Measurements from ENCODE around the gene DNAH2. TPM values are rescaled to one million over a fixed set of nuclear protein-coding genes. Genes with fewer than 3 reads are reported as not detected.

Gene DNAH2
- total RNA-seq, 4 donors from 2014 or later: 0.08 to 0.31 TPM; not detected in 2

DNA sequence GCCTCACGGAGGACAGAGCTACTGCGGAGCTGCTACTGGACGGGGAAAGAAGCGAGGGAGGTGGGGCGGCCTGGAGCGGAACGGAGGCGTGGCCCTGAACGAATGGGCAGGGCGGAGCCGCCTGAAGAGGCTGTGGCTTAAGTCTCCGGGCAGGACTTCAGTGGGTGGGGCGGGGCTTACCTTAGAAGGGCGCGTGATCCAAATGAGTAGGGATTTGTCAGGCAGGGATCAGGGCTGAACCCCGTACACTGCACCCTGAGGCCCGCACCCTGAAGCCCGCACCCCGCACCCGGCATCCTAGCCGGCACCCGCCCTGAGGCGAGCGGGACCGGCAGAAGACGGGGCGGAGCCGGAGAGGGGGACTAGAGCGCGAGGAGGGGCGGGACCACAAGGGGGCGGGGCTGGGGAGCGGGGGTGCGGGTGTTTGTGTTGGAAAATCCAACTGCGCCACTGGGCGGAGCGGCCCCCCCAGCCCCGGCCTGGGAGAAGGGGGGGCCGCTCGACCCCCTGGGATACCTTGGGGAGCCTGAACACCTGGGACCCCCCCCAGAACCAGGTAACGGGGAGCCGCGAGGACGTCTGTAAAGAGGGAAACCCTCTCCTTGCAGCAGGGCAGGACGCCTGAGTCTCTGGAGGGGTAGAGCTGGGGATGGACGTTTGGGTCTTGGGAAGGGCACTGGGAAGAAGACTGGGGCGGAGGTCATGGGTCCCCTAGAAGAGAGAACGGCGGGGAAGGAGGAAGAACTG, 116.4 kb downstream of the DNAH2 start, which contains the start of gene KDM6B:
Gene KDM6B (plus strand): TSS at position 423 of the 747 bp plus-strand sequence. CDS start 11,338 bp downstream, outside the sequence.
- peaks cover 6 to 43% (median 35%) of the 10 kb centered on the region in 3 donors for H3K4me1 ChIP-seq
- H3K36me3 ChIP-seq: no peaks in the 10 kb centered on the region
- TF ChIP-seq EP300 (IDR thresholded peaks at IDR 0.05) (no peak), POLR2A (IDR thresholded peaks at IDR 0.05) (peak; percentile 16 to 59), POLR2AphosphoS5 (IDR thresholded peaks at IDR 0.05) (peak; percentile 3)
- TF ChIP-seq, protein P1, sequence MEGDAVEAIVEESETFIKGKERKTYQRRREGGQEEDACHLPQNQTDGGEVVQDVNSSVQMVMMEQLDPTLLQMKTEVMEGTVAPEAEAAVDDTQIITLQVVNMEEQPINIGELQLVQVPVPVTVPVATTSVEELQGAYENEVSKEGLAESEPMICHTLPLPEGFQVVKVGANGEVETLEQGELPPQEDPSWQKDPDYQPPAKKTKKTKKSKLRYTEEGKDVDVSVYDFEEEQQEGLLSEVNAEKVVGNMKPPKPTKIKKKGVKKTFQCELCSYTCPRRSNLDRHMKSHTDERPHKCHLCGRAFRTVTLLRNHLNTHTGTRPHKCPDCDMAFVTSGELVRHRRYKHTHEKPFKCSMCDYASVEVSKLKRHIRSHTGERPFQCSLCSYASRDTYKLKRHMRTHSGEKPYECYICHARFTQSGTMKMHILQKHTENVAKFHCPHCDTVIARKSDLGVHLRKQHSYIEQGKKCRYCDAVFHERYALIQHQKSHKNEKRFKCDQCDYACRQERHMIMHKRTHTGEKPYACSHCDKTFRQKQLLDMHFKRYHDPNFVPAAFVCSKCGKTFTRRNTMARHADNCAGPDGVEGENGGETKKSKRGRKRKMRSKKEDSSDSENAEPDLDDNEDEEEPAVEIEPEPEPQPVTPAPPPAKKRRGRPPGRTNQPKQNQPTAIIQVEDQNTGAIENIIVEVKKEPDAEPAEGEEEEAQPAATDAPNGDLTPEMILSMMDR (IDR thresholded peaks at IDR 0.05): peak in 2 of 4 experiments; percentile 17 to 27
- peak; percentile 84 for ATAC-seq
- 0 to 1% methylated on average over 15 to 20 of the region's 49 CpGs for WGBS, 2 donors (ENCODE audit: low coverage in 1 of 2)
- H3K27me3 ChIP-seq: no peaks in the 10 kb centered on the region
- H3K27ac ChIP-seq: peak within 1 kb of the TSS; percentile 94 to 99 (median 96)
- peak within 1 kb of the TSS; percentile 81 to 86 for H3K4me3 ChIP-seq
- H3K9me3 ChIP-seq: no peaks in the 10 kb centered on the region

DNA sequence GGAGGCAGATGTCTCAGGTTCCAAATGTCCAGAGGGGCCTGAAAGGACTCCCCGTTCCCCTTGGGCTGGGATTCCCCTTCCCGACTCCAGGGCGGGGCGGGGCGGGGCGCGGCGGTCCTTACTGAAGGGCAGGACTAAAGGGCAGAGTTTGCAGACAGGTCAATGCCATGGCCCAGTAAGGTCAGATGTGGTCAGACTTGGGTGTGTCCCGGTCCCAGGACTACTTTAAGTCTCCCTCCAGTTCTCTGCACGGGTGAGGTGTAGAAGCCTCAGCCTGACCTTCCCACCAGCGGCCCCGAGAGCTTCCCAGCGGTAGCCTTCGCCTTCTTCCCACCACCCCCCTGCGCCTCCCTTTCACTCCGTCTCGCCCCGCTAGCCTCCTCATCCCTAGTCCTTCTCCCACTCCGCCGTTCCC, 117.0 kb downstream of the DNAH2 start:
- ATAC-seq: peak; percentile 19
- Histone ChIP-seq H3K27me3 (no peaks in the 10 kb centered on the region), H3K4me3 (peak overlapping the region; percentile 81 to 86), H3K27ac (peak overlapping the region; percentile 94 to 99 (median 96)), H3K4me1 (peaks cover 6 to 49% (median 41%) of the 10 kb centered on the region in 3 donors), H3K36me3 (no peaks in the 10 kb centered on the region), H3K9me3 (no peaks in the 10 kb centered on the region)
- WGBS, 2 donors (ENCODE audit: low coverage in 1 of 2): 0% methylated on average over 4 of the region's 20 CpGs; no CpG with 5 or more reads in 1 of the 2 donors
- TF ChIP-seq POLR2AphosphoS5 (IDR thresholded peaks at IDR 0.05): peak; percentile 11
- TF ChIP-seq EP300 (IDR thresholded peaks at IDR 0.05): no peak
- TF ChIP-seq, protein P1 (IDR thresholded peaks at IDR 0.05): no peak
- TF ChIP-seq POLR2A (IDR thresholded peaks at IDR 0.05): peak in 1 of 2 donors; percentile 8

DNA sequence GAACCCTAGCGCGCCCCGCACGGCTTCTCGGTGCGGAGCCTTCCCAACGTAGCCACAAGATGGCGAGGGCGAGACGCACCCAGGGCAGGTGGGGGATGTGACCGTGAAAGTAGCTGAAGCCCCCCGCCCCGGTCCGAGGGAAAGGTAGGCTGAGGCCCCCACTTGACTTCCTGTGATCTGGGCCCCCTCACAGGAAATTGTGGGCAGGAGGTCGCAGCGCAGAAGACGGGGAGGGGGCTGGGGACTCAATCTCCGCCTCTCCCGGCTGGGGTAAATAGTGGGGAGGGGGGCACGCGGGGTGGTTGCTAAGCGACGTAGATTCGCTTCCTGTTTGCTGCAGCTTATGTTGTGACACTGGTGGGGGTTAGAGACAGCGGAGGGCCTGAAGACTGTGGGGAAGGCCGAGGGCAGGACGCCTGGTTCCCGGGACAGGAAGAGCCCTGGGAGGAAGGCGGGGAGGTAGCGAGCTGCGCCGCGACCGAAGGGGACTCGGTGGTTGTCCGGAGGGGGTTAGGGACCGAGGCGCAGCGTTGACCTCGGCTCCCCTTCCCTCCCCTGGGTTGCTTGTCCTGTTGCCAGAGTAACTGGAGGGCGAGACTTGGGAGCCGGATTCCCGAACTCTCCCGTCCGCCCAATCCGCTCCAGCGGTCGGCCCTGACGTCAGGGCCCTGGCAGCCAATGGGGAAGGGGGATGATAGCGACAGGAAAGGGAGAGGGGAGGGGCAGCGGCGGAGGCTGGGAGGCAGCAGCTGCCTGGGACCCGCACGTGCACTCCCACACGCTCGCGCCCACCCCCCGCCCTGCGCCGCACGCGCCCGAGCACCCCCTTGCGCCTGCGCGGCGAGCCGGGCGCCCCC, 117.6 kb downstream of the DNAH2 start:
- peak; percentile 92 for TF ChIP-seq POLR2AphosphoS5 (IDR thresholded peaks at IDR 0.05)
- TF ChIP-seq, protein P1 (IDR thresholded peaks at IDR 0.05): peak in 3 of 4 experiments; percentile 80 to 93 (median 86)
- TF ChIP-seq POLR2A (IDR thresholded peaks at IDR 0.05): peak; percentile 83 to 87
- no peak for TF ChIP-seq EP300 (IDR thresholded peaks at IDR 0.05)
- H3K27me3 ChIP-seq: no peaks in the 10 kb centered on the region
- peaks cover 6 to 55% (median 42%) of the 10 kb centered on the region in 3 donors for H3K4me1 ChIP-seq
- peak; percentile 82 for ATAC-seq
- H3K9me3 ChIP-seq: no peaks in the 10 kb centered on the region
- WGBS, 2 donors (ENCODE audit: low coverage in 1 of 2): 0 to 1% methylated on average over 5 to 11 of the region's 69 CpGs
- H3K27ac ChIP-seq: peak overlapping the region; percentile 94 to 99 (median 96)
- H3K4me3 ChIP-seq: peak overlapping the region; percentile 81 to 86
- peaks cover 0 to 6% of the 10 kb centered on the region in 2 donors for H3K36me3 ChIP-seq

DNA sequence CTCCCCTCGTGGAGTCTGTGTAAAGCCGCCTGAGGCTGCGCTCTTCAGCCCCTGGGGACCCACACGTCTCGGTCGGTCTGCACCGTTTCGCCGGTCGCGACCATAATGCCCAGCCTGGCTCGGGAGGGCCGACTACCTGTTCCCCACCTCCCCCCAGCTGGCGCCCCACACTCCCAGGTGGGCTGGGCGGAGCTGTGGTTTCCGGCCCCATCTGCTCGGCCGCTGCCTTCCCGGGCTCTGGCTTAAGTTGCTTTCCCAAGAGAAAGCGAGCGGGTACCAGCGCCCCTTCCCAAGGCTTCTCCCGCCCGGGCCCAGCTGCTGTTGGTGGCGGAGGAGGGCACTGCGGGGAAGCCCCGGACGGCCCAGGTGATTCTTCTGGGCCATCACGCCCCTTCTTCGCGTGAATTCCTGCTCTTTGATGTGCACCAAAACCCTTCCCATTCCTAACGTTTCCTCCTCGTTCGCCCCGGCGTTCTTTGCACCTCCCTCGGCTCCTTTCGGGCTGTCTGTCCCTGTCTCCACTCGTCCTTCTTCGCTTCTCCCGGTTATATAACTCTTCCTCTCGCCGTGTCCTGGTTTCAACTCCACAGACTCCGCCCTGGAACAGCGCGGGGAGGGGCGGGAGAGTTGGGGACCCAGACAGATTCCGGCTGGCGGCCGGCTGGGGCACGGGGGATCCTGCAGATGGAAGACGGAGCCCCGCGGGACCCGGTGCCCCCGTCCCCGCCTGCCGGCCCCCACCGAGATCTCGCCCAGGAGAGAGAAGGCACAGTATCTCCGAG, 118.5 kb downstream of the DNAH2 start:
- Histone ChIP-seq H3K4me3 (peak overlapping the region; percentile 81 to 86), H3K4me1 (peaks cover 6 to 63% (median 44%) of the 10 kb centered on the region in 3 donors), H3K36me3 (peaks cover 0 to 14% of the 10 kb centered on the region in 2 donors), H3K9me3 (no peaks in the 10 kb centered on the region), H3K27me3 (no peaks in the 10 kb centered on the region), H3K27ac (peak overlapping the region; percentile 94 to 99 (median 96))
- 0% methylated on average over 18 of the region's 61 CpGs; no CpG with 5 or more reads in 1 of the 2 donors for WGBS, 2 donors (ENCODE audit: low coverage in 1 of 2)
- ATAC-seq: no peak
- no peak for TF ChIP-seq EP300 (IDR thresholded peaks at IDR 0.05)
- TF ChIP-seq, protein P1 (IDR thresholded peaks at IDR 0.05): peak in 1 of 4 experiments; percentile 4
- peak; percentile 61 for TF ChIP-seq POLR2AphosphoS5 (IDR thresholded peaks at IDR 0.05)
- peak; percentile 64 to 76 for TF ChIP-seq POLR2A (IDR thresholded peaks at IDR 0.05)
